ENCODE data around the gene PHLDA1.
"Not testable (repeated sequence)": the region's sequence is repeated elsewhere in the genome, so short reads cannot be mapped to it uniquely, and the experiment has no call there.

Gene PHLDA1

GRCh38 chr12:76018111-76018510 is 13.5 kb downstream of the PHLDA1 start:
- no peak for DNase-seq

GRCh38 chr12:76014007-76014406 is 17.6 kb downstream of the PHLDA1 start:
- no peak for DNase-seq

GRCh38 chr12:76013603-76014002 is 18.0 kb downstream of the PHLDA1 start:
- no peak for DNase-seq

- DNase-seq, result no peak
These were observed 18.9 kb downstream of the PHLDA1 start for GRCh38 chr12:76012644-76013043.

GRCh38 chr12:76010732-76011458 is 20.7 kb downstream of the PHLDA1 start:
- no peak for DNase-seq

- DNase-seq, result no peak
These were observed 23.1 kb downstream of the PHLDA1 start for GRCh38 chr12:76008428-76008827.

GRCh38 chr12:76007640-76008039 is 23.9 kb downstream of the PHLDA1 start:
- DNase-seq, result no peak

GRCh38 chr12:76006028-76006925 is 25.3 kb downstream of the PHLDA1 start:
- DNase-seq, result no peak

GRCh38 chr12:76003355-76003638 is 28.3 kb downstream of the PHLDA1 start:
- no peak for DNase-seq

- no peak for DNase-seq
These were observed 28.8 kb downstream of the PHLDA1 start for GRCh38 chr12:76002598-76003354.

GRCh38 chr12:75998292-75999063 is 33.1 kb downstream of the PHLDA1 start:
- no peak for DNase-seq

GRCh38 chr12:75997658-75998057 is 33.9 kb downstream of the PHLDA1 start:
- no peak for DNase-seq

GRCh38 chr12:75996861-75997447 is 34.6 kb downstream of the PHLDA1 start:
- DNase-seq, result no peak

GRCh38 chr12:75995691-75996090 is 35.9 kb downstream of the PHLDA1 start:
- DNase-seq, result no peak

- no peak for DNase-seq
These were observed 37.4 kb downstream of the PHLDA1 start for GRCh38 chr12:75994069-75994740.

GRCh38 chr12:75991753-75992152 is 39.8 kb downstream of the PHLDA1 start:
- no peak for DNase-seq

- no peak for DNase-seq
These were observed 41.2 kb downstream of the PHLDA1 start for GRCh38 chr12:75990189-75990912.

- DNase-seq, result not testable (repeated sequence)
These were observed 43.9 kb downstream of the PHLDA1 start for GRCh38 chr12:75987709-75988108.

GRCh38 chr12:75986001-75986746 is 45.4 kb downstream of the PHLDA1 start:
- DNase-seq, result no peak

GRCh38 chr12:75985566-75985965 is 46.0 kb downstream of the PHLDA1 start:
- DNase-seq, result no peak

Data from NCI-H187 treated with DMSO at 0.1 percent for 48 hours (cell line).